HG02970 (cell line): Measurements from ENCODE around the gene COL15A1.

Source experiments
- ATAC-seq: cut with Tn5 transposase; IDR thresholded peaks from one replicate; pipeline ENCODE4 v1.9.1; 2021; ENCODE audit warnings: mild to moderate bottlenecking, moderate library complexity, moderate number of reproducible peaks; ENCODE audit not compliant: unreplicated experiment, low FRiP score

COL15A1 gene

DNA sequence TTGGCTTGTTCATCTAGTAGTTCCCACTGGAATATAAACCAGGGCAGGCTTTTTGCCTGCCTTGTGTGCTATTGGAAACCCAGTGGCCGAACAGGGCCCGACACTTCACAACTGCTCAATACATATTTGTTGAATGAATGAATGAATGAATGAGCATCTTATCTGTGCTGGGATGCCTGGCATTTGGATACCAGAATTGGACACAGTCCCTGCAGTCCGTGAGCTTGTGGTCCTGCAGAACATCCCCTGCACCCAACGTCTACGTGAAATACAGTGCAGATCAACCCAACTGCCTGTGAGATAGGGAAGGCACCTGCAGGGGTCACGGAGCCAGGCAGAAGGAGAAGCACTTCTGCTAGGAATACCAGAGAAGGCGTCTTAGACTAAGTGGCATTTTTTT lies 30.0 kb upstream of the COL15A1 start:
- no peak for ATAC-seq

DNA sequence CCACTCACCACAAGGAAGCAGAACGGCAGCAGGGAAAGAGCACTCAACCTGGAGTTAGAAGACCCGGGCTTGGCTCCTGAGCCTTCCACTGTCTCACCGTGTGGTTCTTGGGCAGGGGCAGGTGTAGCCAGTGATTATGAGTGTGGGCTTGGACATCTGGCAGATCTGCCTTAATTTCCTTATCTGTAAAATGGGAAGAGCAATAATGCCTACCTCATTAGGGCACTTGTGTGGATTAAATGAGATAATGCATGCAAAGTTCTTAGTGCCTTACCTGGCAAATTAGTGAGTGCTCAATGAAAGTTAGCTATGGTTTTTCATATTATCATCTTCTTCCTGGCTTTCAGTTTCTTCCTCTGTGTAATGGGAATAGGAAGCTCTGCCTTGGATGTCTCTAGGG lies 28.1 kb upstream of the COL15A1 start:
- no peak for ATAC-seq

DNA sequence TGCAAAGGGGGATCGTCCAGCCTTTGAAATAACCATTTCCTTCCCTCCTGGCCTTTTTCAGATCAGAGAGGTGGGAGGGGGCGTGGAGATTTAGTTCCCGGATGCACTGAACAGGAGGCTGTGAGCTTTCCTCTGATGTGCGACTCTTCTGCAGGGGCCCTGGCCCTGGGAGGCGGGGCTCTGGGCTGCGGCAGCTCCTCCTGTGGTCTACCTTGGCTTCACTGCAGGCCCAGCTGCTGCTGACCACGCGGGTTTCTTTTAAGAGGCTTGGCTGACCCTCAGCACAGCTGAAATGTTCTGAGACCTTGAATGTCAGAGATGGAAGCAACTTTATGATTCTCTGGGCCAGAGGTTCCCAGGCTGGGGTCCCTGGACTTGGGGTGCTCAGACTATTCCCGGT lies 27.0 kb upstream of the COL15A1 start:
- no peak for ATAC-seq

DNA sequence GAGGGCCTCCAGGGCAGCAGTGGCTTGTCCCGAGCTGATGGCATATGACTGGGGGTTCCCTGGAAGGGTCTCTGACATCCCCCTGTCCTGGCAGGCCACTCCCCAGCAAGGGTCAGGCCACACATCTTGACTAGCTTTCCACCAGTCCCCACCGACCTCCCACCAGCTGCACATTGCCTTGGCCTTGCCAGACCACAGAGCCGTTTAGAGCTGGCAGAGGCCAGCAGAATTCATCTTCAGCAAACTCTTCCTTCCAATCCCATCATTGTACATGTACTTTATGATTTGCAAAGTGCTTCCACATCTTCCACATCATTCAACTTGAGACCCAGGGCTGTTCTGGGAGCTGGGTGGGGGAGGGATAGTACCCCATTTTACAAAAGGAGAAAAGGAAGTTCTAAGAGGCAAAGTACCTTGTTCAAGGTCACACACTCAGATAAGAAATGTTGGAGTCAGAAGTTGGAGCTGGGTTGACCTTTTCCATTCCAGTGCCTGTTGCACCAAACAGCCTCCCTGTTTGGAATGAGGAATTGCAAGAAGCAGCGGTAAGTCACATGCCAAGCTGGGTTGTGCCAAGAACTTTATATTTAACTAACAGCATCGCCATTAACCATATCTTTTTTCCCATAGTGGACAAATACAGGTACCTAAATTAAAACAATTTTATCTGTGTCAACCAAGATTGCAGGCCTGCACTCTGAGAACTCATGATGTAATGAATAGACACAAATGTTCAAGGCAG lies 25.8 kb upstream of the COL15A1 start:
- ATAC-seq, result no peak

DNA sequence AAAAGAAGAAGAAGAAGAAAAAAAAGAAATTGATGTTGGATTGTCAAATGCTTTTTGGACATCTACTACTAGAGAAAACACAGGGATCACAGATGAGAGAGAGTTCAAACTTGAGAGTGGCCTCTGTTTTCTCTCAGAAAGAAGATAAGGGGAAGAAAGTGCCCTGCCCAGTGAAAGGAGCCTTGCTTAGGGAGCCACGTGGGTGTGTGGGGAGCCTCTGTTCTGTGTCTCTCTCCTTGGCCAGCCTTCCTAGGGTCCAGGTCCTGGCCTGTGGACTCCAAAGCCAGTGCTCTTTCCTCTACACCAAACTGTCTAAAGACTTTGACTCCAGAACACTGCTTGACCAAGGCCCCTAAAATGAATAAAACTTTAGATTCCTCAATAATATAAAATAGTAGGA lies 22.0 kb upstream of the COL15A1 start:
- ATAC-seq, result no peak

DNA sequence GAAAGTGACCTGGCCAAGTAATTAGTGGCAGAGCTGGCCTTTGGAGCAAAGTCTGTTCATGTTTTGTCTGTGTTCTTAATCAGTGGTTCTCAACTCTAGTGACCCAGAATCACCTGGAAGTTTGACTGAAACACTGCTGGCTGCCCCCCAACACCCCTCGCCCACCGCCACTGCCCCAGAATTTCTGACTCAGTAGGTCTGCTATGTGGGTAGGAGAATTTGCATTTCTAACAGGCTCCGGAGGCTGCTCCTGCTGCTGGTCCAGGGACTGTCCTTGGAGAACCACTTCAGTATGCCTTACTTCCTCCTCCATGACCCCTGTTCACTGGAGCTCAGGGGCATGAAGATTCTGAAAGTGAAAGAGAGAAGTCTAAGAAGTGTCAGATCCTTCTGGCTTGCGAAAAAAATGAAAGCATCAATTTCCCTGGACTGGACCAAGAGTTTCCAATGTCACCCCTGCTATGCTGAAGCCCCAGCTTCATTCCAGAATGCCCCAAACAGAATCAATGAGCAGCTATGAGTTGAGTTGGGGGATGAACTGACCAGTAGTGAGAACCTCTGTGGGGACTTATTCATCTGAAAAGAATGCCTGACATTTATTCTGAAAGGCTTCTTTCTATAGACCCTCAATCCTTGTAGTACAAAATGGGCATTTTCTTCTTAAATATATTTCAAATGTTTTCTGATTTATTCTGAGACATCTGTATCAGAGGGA lies 20.8 kb upstream of the COL15A1 start:
- ATAC-seq, result no peak

DNA sequence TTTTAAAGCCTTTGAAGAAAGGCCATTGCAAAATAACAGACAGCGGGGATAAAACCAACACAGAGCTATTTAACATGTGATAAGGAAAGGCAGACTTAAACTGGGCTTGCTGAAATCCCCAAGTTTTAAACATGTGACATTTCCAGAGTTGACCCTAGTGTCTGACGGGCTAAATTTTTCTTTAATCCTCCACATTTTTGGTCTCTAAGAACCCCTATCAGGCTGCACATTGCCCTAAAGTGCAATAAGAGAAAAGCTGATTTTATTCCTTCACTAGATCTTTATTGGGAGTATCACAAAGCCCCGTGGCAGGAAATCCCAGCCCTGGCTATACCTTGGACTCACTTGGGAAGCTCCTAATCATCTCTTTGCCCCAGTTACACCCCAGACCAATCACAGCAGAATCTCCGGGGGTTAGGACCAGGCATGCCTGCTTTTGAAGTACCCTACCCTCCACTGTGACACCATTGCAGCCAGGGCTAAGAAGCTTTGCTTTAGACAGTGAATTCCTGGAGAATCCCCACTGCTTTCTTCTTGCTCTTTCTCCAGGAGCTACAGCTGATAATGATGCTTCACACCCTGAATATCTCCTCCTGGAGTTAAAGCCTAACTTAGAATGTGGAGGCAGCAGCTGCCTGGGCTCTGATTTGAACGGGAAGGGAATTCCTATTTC lies 20.1 kb upstream of the COL15A1 start:
- ATAC-seq, result no peak

DNA sequence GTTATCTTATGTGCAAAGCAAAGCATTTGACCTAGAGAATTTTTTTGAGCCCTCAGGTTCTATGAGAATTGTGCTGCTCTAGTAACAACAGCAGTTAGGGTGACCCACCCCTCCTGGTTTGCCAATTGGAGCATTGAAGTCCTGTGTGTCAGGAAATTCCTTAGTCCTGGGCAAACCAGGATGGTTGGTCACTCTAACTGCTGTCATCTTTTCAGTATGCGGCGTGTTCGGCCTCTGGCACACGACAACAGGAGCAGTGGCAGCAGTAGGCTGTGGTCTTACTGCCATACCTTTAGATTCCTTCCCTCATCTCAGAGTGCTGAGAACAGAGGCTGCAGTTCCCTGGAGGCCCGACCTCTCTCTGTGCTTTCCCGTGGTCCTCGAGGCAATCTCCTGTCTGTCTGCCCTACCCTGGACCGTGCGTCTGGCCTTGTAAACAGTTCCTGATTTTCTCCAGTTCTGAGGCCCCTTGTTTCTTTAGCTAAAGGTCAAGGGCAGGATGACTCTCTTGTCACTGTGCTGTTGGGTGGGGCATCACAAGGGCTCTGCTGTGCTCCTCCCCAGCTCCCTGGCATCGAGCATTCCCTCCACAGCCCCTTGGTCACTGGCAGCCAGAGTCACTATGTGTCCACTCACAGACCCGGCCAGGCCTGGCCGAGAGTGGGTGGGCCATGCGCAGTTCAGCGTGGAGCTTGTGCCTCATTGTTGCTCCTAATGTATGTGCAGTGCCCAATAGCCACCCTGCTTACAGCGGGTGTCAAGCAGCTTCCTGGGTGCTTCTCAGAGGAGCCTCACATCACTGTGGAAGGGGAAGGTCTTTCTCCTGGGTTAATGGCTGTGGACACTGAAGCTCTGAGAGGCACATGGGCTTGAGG lies 18.5 kb upstream of the COL15A1 start:
- no peak for ATAC-seq

DNA sequence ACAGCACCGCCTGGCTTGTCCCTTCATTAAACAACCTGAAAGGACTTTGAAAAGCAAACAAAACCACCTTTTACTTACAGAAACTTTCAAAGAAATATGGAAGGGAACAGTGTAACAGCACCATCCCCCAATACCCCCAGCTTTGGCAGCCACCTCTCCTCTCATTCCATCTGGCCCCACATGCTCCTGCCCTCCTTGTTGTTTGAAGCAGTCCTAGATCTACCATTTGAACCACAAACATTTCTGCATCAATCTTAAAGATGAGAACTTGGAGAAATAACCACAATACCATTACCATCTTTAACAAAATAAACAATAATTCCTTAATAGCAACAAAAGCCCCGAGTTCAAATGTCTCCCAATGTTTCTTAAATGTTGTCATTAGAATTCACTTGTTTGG lies 17.8 kb upstream of the COL15A1 start:
- ATAC-seq, result no peak

DNA sequence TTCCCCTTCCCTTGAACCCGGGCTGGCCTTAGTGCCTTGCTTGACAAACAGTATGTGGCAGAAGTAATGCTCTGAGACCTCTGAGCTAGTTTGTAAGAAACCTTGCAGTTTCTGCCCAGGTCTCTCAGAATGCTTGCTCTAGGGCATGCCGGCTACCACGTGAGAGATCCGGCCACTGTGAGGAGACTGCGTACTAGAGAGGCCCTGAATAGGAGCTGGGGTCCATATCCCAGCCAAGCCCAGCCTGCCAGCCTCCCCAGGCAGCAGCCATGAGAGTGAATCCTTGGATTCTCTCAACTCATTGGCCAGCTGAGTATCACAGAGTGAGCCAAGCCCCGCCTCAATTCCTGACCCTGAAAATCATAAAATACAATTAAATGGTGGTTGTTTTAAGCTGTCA lies 16.0 kb upstream of the COL15A1 start:
- ATAC-seq, result no peak

DNA sequence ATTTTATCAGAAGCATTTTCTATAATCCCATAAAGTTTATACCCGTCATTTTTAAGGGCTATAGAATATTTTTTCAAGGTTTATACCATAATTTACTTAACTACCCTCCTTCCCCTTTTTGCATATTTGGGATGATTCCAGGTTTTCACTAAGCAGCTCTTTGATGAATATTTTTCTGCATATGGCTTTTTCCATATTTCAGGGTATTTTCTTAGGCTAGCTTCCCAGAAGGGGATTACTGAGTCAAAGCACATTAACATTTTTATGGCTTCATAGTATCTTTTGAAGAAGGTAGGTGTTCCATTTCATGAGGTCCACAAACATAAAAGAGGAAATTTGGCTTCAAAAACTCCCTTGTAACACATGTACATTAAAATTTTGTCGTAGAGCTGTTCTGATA lies 14.6 kb upstream of the COL15A1 start:
- ATAC-seq, result no peak

DNA sequence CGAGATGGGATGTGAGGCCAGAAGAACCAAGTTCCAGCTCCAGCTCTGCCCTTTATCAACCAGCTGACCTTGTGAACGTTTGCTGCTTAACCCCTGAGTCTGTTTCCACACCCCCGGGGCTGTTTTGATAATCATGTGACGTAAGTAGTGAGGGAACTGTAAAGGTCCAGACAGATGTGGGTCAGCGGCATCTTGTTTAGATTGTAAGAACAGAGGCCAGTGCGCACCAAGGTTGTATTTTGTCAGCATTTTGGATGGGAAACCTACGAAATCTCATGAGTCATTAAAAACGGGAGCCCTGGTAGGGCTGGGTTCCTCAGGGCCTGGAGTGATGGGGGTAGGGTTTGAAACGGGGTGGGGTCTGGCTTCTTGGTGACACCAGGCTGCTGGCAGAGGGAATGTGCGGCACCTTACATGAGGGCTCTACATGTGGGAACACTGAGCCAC lies 13.8 kb upstream of the COL15A1 start:
- no peak for ATAC-seq

DNA sequence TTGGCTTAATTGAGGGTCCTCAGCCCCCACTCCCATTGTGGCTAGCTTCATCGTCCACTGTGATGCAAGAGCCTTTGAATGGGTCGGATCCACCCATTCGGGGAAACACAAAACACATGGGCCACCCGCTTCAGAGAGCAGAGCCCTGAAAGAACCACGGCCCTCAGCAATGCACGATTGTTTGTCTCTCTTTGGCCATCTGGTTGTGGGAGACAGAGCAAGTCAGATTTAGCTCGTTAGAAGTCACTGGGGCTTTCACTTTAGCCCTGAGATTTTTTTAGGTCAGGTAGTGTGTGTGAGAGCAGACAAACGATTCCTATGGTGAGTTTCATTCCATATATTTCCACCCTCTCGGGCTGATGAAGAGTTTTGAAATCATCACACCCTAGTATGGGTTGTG lies 12.9 kb upstream of the COL15A1 start:
- no peak for ATAC-seq

DNA sequence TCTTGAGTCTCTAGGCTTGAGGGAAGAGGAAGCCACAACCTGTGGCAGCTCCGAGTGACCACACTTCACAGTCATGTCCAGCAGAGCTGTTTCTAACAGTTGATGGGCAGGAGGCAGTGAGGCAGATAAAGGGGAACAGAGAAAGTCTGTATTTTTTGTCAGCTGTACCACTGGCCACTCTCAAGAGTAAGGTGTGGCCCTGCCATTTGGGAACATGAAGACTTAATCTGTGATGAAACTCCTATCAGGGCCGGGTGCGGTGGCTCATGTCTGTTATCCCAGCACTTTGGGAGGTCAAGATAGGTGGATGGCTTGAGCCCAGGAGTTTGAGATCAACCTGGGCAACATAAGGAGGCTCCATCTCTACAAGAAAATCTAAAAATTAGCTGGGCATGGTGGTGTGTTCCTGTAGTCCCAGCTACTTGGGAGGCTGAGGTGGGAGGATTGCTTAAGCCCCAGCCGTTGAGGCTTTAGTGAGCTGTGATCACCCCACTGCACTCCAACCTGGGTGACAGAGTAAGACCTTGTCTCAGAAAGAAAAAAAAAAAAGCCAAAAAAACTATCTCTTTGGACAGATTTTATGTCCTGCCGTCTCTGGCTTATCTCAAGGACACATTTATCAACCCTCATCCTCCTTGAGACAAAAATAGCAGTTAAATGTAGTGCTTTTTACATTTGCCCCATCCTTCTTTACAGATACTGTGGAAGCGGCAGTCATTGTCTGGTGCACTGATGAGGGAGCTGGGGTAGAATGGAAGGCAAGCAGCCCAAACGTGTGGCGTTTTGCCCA lies 11.9 kb upstream of the COL15A1 start:
- no peak for ATAC-seq

DNA sequence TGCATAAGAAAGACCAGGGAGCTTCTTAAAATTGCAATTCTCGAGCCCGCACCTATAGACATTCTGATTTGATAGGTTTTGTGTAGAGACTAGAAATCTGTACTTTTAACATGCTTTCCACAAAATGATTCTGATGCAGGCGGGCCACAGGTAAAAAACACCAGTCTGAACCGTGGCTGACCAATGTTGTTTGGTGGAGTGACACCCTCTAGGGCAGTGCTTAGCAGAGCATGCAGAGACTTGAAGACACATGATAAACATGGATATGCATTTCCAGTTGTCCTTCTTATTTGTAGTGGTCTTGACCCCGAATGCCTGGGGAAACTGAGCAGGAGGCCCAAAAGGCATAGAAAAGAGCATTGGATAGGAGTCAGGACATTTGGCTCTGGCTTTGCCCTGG lies 10.5 kb upstream of the COL15A1 start:
- no peak for ATAC-seq

DNA sequence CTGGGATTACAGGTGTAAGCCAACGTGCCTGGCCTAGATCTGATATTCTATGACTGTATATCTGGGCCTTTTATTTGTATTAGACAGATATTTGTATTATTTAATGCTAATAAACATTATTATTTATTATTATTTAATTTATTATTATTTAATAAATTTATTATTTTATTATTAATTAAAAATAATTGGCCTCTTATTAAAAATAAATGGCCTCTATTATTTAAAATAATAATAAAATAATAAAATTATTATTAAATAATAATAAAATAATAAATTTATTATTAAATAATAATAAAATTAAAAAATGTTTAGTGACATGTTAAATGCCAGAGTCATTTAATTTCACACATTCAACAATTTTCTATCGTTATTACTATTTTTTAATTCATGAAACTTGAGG lies 9.8 kb upstream of the COL15A1 start:
- ATAC-seq, result no peak

DNA sequence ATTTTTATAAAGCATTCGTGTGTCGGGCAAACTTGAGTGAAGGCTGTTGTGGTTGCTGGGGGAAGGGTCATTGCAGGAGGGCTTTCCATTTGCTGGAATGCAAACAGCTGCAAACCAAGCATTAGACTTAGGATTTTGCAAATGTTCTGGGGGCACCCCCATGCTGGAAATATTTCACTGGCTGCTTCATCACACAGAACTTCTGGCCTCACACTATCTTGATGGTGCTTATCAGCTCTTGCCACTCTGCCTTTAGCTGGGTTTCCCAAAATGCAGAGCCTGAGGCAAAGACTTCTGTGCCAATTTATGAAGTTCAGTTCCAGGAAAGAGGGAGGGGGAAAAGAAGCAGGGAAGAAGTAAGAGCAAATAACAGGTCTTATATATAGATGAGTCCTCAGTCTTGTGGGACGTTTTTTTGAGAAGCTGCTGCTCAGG lies 8.6 kb upstream of the COL15A1 start:
- ATAC-seq, result no peak

DNA sequence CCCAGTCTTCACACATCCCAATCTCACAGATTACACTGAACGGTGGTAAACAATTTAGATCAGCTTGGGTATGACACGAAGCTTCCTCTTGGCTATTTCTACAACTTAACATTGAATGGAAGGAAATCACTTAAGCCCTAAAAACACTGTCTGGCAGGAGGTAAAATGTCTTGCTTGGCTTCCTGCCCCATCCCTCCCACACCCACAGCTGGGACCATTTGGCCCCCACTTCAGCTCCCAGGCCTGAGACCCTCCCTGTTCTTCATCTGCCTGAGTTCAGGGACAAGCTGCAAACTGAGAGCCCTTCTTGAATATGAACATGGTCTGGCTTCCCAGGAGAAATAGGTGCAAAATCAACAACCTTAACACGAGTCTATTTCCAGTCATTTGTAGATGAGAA lies 3.4 kb upstream of the COL15A1 start:
- no peak for ATAC-seq

DNA sequence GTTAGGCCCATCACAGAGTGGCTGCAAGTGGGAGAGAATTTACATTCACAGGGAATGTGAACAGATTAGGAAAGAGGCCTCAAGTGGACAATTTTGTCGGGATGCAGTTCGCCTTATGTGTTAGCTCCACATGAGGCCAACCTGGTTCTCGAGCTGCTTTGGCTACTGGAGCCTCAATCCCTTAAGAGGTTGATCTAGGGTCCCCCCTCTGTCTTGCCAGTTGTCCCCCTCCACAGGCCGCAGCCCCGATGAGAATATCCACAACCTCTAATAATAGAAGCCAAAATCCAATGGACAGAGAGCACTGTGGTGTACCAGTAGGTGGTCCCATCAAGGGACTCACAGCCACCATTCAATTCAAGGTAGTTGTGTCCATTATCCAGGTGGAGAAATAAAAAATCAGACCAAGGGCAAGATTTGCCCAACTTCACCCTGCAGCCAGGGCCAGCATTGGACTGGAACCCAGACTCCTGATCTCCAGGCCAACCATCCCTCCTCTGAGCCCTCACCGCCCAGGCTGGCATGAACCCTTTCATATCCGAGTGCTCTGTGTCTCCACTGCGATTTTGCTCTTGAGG lies 1.7 kb upstream of the COL15A1 start:
- no peak for ATAC-seq
